IPS-11a (cell line): Measurements from ENCODE around the gene PDE4B.
A peak's percentile ranks its signal among the peaks of the same experiment; 100 is the strongest.

Experiments
- H3K4me3 ChIP-seq: one replicate; pipeline ENCODE4 v1.5.1; 2013; ENCODE audit warnings: low read depth, low read length, control low read depth

Gene PDE4B

GRCh38 chr1:65792669-65793358 is at the start of gene PDE4B:
TSS of gene PDE4B (plus strand) at chr1:65792895.
- peak within 1 kb of the TSS; percentile 58 for H3K4me3 ChIP-seq

GRCh38 chr1:65744731-65745130 is 48.0 kb upstream of the PDE4B start:
- H3K4me3 ChIP-seq = no peak overlapping the region

DNA sequence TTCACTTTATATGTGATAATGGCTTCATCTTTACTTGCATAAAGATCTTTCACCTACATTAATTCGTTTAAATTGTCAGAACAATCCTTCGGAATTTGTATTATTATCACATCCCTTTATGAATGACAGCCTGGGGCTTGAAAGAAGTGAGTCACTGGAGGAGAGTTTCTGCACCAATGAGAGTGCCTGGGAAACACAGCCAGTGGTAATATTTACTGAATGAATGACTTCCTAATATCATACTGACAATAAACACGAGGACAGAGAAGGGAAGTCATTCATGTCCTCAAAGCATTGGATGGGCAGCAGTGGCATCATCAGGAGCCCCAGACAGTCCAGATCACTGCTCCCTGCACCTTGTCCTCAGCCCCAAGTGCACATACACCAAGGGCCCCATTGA is 40.7 kb upstream of the PDE4B start:
- no peak overlapping the region for H3K4me3 ChIP-seq

- no peak overlapping the region for H3K4me3 ChIP-seq
Observed at GRCh38 chr1:65756616-65757015, 36.1 kb upstream of the PDE4B start.

DNA sequence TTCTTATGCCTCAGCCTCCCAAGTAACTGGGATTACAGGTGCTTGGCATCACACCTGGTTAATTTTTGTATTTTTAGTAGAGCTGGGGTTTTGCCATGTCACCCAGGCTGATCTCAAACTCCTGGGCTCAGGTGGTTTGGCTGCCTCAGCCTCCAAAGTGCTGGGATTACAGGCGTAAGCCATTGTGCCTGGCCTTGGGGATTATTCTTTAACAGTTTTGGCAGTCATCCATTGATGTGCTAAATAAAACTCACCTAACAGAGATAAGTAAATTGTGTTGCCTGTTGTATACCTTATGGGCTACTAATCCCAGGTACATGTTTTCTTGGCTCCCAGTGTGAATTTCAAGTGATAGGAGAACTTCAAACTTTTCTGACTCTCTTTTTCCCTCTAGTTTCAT is 35.2 kb upstream of the PDE4B start:
- H3K4me3 ChIP-seq = no peak overlapping the region

DNA sequence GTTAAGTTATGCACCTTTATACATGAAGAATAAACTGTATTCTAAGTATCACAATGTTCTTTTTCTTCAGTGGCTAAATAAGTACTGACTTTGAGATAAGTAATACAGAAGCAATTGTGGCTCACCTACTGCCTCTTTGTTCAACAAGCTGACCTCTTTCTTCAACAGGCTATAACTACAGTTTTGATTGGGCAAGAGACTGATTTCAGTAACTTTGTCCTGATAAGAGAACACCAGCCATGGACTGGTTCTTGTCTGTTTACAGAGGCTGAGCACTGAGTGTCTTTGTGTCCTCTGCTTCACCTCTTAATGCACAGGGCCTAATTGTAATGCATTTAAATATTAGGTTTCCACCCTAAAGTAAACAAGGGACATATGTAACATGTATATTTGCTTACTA is 34.6 kb upstream of the PDE4B start:
- H3K4me3 ChIP-seq = no peak overlapping the region

DNA sequence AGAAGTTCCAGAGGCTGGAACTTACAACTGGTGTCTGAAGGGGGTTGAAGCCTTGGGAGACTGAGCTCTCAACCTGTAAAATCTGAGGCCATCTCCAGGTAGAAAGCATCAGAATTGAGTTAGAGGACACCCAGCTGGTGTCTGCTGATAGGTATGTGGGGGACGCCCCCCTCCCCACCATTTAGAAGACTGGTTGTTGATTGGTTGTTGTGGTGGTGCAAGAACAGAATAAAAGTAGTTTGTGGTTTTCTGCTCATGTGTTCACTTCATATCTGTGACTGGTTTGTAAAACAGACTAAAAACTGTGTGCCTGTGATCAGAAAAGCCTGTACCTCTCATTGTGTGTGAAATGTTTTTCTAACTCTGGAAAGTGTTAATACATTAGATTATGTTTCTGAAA is 33.2 kb upstream of the PDE4B start:
- no peak overlapping the region for H3K4me3 ChIP-seq

GRCh38 chr1:65762081-65762862 is 30.4 kb upstream of the PDE4B start:
- H3K4me3 ChIP-seq = no peak overlapping the region

DNA sequence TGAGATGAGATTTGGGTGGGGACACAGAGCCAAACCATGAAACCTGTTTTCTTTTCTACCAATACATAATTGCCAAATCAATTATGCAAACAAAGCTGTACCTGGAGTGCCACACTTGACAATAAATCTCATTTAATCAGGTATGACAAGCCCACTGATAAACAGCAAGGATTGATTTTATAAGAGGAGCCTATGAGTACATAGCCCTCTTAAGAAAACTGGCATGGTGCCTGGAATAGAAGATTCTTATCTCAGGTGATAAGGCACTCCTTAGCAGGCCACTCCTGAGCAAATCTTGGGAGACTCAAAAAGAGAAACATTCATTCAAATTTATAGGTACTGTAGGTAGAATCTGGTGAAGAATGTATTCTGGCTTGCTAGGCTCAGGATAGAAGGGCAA is 28.6 kb upstream of the PDE4B start:
- no peak overlapping the region for H3K4me3 ChIP-seq

- H3K4me3 ChIP-seq = no peak overlapping the region
Observed at GRCh38 chr1:65765631-65766030, 27.1 kb upstream of the PDE4B start.

- no peak overlapping the region for H3K4me3 ChIP-seq
Observed at GRCh38 chr1:65769636-65770035, 23.1 kb upstream of the PDE4B start.

GRCh38 chr1:65772607-65773006 is 20.1 kb upstream of the PDE4B start:
- no peak overlapping the region for H3K4me3 ChIP-seq

- H3K4me3 ChIP-seq = no peak overlapping the region
Observed at GRCh38 chr1:65773391-65774123, 19.1 kb upstream of the PDE4B start.

- H3K4me3 ChIP-seq = no peak overlapping the region
Observed at GRCh38 chr1:65788762-65789161, 3.9 kb upstream of the PDE4B start.

DNA sequence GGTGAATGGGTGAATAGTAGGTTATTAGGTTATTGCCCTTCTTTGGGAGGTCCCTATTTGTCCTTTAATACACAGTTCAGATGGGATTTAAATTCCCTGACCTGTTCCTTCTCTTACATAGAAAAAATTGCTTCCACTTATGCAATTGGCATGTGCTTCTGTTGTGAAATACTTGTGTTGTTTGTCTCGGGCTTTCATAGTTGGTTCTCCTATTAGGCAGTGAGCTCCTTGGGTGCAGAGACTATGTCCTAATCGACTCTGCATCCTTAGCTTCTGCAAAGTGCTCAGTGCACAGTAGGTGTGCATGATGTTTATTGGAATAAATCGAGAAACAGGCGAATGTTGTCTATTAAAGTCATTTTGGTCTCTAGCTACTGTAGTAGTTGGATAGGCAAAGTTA is 1.3 kb upstream of the PDE4B start:
- H3K4me3 ChIP-seq = no peak overlapping the region

DNA sequence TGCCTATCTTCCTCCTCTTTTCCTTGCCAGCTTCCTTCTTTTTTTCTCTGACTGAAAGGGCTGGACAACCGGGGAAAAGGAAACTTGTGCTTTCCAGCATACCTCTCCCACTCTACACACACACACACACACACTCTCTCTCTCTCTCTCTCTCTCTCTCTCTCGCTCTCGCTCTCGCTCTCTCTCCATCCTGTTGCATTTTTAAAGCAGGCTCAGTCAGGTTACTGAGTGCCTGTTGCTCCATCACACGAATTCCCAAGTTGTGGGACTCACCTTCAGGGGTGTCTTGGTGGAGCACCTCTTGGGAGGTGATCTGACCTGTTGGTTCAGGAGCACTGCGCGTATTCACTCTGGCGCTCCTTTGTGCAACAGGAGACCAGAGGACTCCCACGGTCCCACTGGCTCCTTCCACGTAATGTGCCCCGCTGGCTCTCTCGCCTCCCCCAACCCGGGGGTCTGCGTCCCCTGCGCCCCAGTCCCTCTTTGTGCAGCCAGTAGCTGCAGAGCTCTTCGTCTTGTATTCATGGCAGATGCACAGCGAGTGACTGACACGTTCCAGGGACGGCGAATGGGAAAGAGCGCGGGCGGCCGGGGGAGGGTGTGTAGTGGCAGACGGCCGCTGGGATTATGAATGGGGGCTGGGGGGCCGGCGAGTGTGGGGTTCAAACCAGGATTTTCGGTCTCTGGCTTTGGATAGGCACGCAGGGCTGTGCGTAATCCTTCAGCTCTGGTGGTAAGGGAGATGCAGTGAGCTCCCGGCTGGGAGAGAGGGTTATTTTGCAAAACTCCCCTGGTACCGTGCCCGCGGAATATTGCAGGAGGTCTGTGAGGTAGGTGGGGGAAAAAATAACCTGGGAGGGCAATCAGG is 660 bp upstream of the PDE4B start:
- H3K4me3 ChIP-seq = peak overlapping the region; percentile 58

DNA sequence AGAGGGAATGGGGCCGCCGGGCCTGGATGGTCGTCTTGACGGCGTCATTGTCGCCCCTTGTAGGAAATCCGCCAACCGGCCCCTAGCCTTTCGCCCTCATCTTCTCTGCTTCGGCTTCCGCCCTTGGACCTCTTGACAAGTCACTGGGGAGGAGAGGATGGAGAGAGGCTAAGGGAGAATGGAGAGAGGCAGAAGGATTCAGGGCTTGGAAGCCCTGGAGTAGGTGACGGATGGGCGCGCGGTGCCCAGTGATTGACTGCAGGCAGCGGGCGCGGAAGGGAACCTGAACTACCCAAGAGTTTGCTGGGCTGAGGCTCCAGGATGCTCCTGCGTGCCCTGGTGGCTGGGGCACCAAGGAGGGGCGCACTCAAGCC is 651 bp downstream of the PDE4B start:
- H3K4me3 ChIP-seq = peak overlapping the region; percentile 58

GRCh38 chr1:65795311-65795710 is 2.6 kb downstream of the PDE4B start:
- H3K4me3 ChIP-seq = no peak overlapping the region

- no peak overlapping the region for H3K4me3 ChIP-seq
Observed at GRCh38 chr1:65799601-65800000, 6.9 kb downstream of the PDE4B start.

DNA sequence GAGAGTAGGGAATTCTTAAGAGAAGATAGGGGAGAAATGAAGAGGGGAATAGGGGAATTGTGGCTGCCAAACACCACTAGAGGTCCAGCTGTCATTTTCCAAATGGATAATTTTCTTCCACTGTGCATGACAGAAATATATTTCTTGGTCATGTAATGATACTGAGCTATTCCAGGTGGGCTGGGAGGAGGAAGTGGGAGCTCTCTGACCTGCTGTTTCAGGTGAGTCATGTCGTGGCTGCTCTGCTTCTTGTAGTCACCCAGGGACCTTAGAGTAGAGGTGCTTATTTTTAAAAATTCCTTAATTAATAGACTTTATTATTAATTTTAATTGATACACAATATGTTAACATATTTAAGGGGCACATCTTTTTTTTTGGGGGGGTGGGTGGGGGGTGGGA is 11.9 kb downstream of the PDE4B start:
- no peak overlapping the region for H3K4me3 ChIP-seq

GRCh38 chr1:65812065-65812464 is 19.4 kb downstream of the PDE4B start:
- H3K4me3 ChIP-seq = no peak overlapping the region
